ENCODE results near the gene C3orf70.

C3orf70 gene

GRCh38 chr3:185161761-185162160 lies 8.9 kb upstream of the C3orf70 start:
- TF ChIP-seq ZNF274 (IDR thresholded peaks at IDR 0.05; ENCODE audit: low read depth, low read length), result no peak
- no peak overlapping the region for H3K4me3 ChIP-seq (ENCODE audit: low read length)

- H3K4me3 ChIP-seq (ENCODE audit: low read length), result no peak overlapping the region
- no peak for TF ChIP-seq ZNF274 (IDR thresholded peaks at IDR 0.05; ENCODE audit: low read depth, low read length)
Measured at GRCh38 chr3:185157347-185157746, 4.5 kb upstream of the C3orf70 start.

GRCh38 chr3:185155678-185156077 lies 2.8 kb upstream of the C3orf70 start:
- H3K4me3 ChIP-seq (ENCODE audit: low read length), result no peak overlapping the region
- no peak for TF ChIP-seq ZNF274 (IDR thresholded peaks at IDR 0.05; ENCODE audit: low read depth, low read length)

- H3K4me3 ChIP-seq (ENCODE audit: low read length), result no peak overlapping the region
Measured at GRCh38 chr3:185153861-185154629, 1.2 kb upstream of the C3orf70 start.

GRCh38 chr3:185153171-185153771 lies 411 bp upstream of the C3orf70 start:
- TF ChIP-seq ZNF274 (IDR thresholded peaks at IDR 0.05; ENCODE audit: low read depth, low read length), result no peak
- H3K4me3 ChIP-seq (ENCODE audit: low read length), result peak overlapping the region; percentile 52; the same call in 1 of the 2 replicates

More at GRCh38 chr3:185153861-185154629, 1.2 kb upstream of the C3orf70 start:
- no peak for TF ChIP-seq ZNF274 (IDR thresholded peaks at IDR 0.05; ENCODE audit: low read depth, low read length)

GRCh38 chr3:185151964-185152409 lies 873 bp downstream of the C3orf70 start:
- no peak for TF ChIP-seq ZNF274 (IDR thresholded peaks at IDR 0.05; ENCODE audit: low read depth, low read length)
- peak overlapping the region; percentile 52 for H3K4me3 ChIP-seq (ENCODE audit: low read length)

- H3K4me3 ChIP-seq (ENCODE audit: low read length), result no peak overlapping the region
- TF ChIP-seq ZNF274 (IDR thresholded peaks at IDR 0.05; ENCODE audit: low read depth, low read length), result no peak
Measured at GRCh38 chr3:185151101-185151963, 1.5 kb downstream of the C3orf70 start.

- no peak for TF ChIP-seq ZNF274 (IDR thresholded peaks at IDR 0.05; ENCODE audit: low read depth, low read length)
Measured at GRCh38 chr3:185150561-185150960, 2.3 kb downstream of the C3orf70 start.

GRCh38 chr3:185149591-185149990 lies 3.3 kb downstream of the C3orf70 start:
- no peak for TF ChIP-seq ZNF274 (IDR thresholded peaks at IDR 0.05; ENCODE audit: low read depth, low read length)
- H3K4me3 ChIP-seq (ENCODE audit: low read length), result no peak overlapping the region

More at GRCh38 chr3:185150561-185150960, 2.3 kb downstream of the C3orf70 start:
- H3K4me3 ChIP-seq (ENCODE audit: low read length), result no peak overlapping the region

- TF ChIP-seq ZNF274 (IDR thresholded peaks at IDR 0.05; ENCODE audit: low read depth, low read length), result no peak
- H3K4me3 ChIP-seq (ENCODE audit: low read length), result no peak overlapping the region
Measured at GRCh38 chr3:185145511-185145910, 7.3 kb downstream of the C3orf70 start.

GRCh38 chr3:185144784-185145183 lies 8.1 kb downstream of the C3orf70 start:
- no peak for TF ChIP-seq ZNF274 (IDR thresholded peaks at IDR 0.05; ENCODE audit: low read depth, low read length)
- H3K4me3 ChIP-seq (ENCODE audit: low read length), result no peak overlapping the region

GRCh38 chr3:185137821-185138220 lies 15.0 kb downstream of the C3orf70 start:
- no peak overlapping the region for H3K4me3 ChIP-seq (ENCODE audit: low read length)
- no peak for TF ChIP-seq ZNF274 (IDR thresholded peaks at IDR 0.05; ENCODE audit: low read depth, low read length)

- H3K4me3 ChIP-seq (ENCODE audit: low read length), result no peak overlapping the region
- no peak for TF ChIP-seq ZNF274 (IDR thresholded peaks at IDR 0.05; ENCODE audit: low read depth, low read length)
Measured at GRCh38 chr3:185134509-185134908, 18.4 kb downstream of the C3orf70 start.

GRCh38 chr3:185131602-185132256 lies 21.1 kb downstream of the C3orf70 start:
- H3K4me3 ChIP-seq (ENCODE audit: low read length), result no peak overlapping the region
- no peak for TF ChIP-seq ZNF274 (IDR thresholded peaks at IDR 0.05; ENCODE audit: low read depth, low read length)

All from GM08714 (cell line).